HG02588 (cell line): ENCODE results near the gene EHF.
A peak's percentile ranks its signal among the peaks of the same experiment; 100 is the strongest.

Experiments
- ATAC-seq: cut with Tn5 transposase; IDR thresholded peaks from one replicate; pipeline ENCODE4 v1.9.1; 2021; ENCODE audit warnings: mild to moderate bottlenecking, moderate library complexity; ENCODE audit not compliant: unreplicated experiment

Gene EHF

DNA sequence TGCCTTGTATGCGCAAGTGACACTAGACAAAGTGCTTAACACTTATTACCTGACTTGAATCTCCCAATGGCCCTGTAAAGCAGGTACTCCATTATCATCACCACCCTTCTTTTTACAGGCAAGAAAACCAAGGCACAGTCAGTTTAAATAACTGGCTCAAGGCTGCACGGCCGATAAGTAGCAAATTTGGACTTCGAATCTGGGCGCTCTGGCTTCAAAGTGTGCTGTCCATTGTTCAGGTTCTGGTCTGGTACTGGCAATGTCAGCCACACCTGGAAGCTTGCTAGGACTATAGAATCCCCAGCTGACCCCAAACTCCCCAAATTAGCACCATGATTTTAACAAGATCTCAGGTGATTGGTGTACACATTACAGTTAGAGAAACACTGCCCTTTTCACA lies 19.3 kb upstream of the EHF start:
- no peak for ATAC-seq

- ATAC-seq, result no peak
These were observed 18.6 kb upstream of the EHF start for GRCh38 chr11:34602245-34602644.

- no peak for ATAC-seq
These were observed 17.5 kb upstream of the EHF start for GRCh38 chr11:34603129-34604001.

DNA sequence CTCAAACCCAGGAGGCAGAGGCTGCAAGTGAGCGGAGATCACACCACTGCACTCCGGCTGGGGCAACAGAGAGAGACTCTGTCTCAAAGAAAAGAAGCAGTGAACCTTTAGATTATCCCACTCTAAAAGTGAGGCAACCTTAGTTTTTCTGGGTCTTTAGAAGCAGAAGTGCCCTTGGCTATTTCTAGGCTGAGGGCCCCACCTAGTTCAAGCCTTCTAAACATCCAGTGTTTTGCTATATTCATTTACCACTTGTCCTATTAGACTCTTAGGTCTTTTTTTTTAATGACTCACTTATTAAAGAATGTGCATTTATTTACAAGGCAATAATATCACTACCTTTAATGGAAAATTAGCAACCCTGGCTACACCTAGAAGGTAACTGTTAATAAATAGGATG lies 16.7 kb upstream of the EHF start:
- no peak for ATAC-seq

GRCh38 chr11:34604911-34605310 lies 16.0 kb upstream of the EHF start:
- ATAC-seq, result no peak

DNA sequence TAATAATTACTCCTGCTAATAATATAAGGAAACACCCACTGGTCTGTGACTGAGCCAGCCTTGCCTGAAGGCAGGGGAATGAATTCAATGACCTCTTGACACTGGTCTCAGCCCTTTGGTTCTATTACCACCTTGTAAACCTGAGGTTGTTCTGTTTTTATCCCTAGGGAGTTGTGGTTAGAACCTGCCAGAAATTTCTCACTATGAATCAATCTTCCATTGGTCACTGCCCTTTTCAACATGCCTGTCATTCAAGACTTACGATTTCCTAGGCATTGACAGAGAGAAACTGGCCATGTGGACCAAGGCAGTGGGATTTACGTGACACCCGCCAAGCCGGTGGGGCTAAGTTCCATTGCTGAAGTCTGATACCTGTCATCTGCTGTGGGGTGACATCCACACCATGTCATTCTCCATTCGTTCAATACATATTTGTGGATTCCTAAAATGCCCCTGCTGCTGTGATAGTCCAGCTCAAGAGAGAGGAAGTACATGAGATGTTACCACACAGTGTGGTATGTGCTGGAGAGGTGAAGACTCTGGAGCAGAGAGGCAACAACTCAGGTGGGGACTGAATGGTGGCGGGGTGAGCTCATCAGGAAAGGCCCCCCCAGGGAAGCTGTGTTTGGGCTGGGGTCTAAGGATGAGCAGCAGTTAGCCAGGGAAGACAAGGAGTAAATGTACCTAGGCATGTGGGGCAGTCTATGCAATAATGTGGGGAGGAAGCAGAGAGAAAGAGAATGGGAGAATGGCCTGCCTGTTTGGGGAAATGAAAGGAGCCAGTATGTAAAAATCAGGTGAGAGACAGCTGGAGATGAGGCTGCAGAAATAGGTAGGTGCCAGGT lies 15.2 kb upstream of the EHF start:
- no peak for ATAC-seq

- no peak for ATAC-seq
These were observed 14.4 kb upstream of the EHF start for GRCh38 chr11:34606326-34607120.

- ATAC-seq, result no peak
These were observed 11.6 kb upstream of the EHF start for GRCh38 chr11:34609187-34609751.

GRCh38 chr11:34609850-34610249 lies 11.0 kb upstream of the EHF start:
- no peak for ATAC-seq

- no peak for ATAC-seq
These were observed 10.4 kb upstream of the EHF start for GRCh38 chr11:34610324-34611041.

DNA sequence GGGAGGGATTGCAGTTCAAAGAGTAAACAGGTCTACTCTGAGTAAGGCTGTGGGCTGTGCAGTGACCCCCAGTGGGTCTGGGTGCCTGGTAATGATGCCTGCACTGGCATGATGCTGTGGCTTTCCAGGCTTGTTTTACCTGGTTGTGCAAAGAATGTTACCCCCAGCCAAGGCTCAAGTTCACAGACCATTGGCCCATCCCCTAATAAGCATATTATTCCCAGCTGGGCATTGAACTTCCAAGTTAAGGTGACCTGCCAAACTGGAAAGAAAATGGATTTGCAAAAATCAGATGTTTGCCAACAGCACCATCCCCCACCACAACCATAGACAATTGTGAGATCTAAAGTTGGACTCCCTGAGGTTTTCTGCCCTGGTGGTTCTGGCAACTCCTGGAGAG lies 7.9 kb upstream of the EHF start:
- ATAC-seq, result no peak

DNA sequence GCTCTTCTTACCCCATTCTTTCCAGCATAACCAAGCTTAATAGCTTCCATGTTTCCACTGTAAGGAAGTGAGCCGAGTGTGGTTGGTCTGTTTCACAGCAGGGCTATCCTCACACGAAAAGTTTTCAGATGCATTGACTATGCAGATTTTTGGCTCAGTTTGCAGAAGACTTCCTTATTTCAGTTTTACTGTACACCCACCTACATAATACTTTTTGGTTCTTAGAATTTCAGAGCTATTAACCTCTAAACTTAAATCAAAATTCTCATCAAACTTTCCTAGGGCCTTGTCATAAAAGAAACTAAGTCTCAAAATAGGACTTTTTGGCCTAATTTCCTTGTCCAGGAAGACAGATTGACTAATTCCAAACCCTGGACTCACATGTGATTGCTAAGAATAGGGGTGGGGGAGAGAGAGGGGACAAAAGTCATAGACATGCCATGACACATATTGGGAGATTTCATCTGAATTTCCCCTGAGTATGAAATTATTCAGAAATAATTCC lies 7.3 kb upstream of the EHF start:
- peak; percentile 86 for ATAC-seq

DNA sequence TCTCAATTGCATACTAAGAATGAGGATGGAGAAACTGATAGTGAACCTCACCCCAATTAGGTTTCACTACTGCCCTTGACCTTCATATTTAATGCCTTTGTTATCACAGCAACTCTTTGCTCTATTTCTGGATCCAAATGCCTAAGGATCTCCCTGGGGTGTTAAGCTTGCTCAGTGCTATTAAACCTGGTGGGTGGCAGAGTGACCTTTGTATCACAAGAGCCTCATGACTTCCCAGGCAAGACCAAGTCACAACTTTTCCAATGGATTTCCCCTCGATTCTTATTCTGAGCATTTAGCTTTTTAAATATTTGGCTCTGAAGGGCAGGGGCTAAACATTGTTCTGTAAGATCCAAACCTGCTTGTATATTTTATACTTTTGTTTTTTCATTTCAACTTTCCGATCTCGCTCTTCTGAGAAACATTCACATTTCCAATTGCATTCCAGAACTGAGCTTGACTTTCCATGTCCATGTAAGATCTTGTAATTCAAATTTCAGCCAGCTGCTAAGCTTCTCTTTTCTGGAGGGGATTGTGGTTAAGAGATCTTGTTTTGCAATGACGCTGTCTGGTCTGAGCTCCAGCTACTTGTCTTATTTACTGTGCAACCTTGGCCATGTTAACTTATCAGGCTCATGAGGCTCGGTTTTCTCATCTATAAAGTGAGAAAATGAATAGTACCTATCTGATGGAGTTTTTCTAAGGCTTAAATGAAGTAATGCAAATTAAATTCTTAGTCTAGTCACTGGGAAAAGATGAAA lies 6.4 kb upstream of the EHF start:
- no peak for ATAC-seq

- ATAC-seq, result no peak
These were observed 4.8 kb upstream of the EHF start for GRCh38 chr11:34616086-34616485.

DNA sequence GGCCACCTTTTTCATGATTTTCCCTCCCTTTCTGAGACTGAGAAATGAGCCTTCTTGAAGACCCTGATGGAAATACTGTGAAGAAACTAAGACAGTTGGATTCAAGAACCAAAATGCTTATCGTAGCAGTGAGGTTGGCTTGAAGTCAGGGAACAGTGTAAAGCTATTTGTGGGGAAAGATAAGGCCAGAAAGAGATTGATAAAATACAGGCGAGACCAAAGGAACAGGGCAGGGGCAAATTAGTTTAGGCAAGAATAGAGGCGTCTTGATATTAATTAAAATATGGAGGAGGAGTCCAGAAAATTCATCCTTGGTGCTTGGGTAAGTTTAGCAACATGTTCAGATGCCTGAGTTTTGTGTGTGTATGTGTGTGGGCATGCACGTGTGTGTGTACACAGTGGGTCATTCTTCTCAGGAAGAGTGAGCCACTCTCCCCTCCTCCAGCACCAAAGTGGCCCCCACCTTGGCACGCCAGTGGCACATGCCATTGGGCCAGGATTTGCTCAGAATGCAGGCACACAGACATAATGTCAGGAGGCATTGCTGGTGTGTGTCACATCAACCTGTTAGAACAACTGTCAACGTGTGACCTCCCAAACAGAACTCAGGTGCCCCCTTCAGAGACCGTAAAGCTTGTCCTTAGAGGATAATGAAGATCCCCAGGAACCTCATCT lies 3.9 kb upstream of the EHF start:
- no peak for ATAC-seq

DNA sequence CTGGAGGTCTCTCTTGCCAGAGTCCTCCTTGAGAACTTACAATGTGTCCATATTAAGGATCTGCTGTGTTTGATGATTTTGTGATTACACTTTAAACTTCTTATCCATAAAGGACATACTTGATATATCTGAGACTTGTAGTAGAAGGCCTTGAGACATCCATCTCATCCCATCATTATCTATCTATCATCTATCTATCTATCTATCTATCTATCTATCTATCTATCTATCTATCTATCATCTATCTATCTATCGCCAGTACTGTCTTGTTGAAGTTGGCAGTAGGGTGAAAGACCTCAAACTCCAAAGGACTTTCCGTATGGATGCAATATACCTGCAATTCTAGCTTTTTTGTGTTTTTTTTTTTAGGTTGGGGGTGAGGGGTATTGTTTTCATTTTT lies 2.5 kb upstream of the EHF start:
- no peak for ATAC-seq

GRCh38 chr11:34619062-34619516 lies 1.8 kb upstream of the EHF start:
- no peak for ATAC-seq

DNA sequence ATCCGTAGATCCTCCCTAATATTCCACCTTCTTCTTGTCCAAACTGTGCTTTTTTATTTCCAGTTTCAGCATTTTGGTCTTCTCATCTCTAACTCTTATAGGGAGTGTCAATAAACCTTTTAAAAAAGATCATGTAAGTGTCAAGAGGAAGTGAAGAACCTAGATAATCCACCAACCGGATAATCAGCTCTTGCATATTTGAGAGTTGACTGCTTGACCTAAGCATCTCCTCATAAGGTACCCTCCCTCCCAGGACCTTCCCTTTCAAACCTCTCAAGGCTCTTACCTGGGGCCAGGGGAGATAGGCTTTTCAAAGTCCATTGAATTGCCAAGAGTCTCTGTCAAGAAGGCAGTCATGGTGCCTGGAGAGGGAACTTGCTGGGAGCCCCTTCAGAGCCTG lies 691 bp upstream of the EHF start:
- ATAC-seq, result no peak

GRCh38 chr11:34621876-34622275 lies 983 bp downstream of the EHF start:
- ATAC-seq, result no peak
